C4-2B (cell line): Measurements from ENCODE around the gene SPRN.

Source experiments
- CTCF ChIP-seq: fragments of 450-650 bp; conservative IDR thresholded peaks from 2 replicates; pipeline ENCODE4 v1.5.1; 2017; ENCODE audit warnings: mild to moderate bottlenecking
- ZFX ChIP-seq: fragments of 450-650 bp; IDR thresholded peaks from 2 replicates; pipeline ENCODE4 v1.6.1; 2017

- TF ChIP-seq CTCF (no peak), ZFX (no peak)
Measured at GRCh38 chr10:133467286-133467911, 43.0 kb upstream of the SPRN start.
